GM18861 (cell line): ENCODE results near the gene PIK3C3.

ENCODE experiments used
- ATAC-seq: cut with Tn5 transposase; IDR thresholded peaks from one replicate; pipeline ENCODE4 v1.9.1; 2021; ENCODE audit not compliant: unreplicated experiment

Gene PIK3C3

DNA sequence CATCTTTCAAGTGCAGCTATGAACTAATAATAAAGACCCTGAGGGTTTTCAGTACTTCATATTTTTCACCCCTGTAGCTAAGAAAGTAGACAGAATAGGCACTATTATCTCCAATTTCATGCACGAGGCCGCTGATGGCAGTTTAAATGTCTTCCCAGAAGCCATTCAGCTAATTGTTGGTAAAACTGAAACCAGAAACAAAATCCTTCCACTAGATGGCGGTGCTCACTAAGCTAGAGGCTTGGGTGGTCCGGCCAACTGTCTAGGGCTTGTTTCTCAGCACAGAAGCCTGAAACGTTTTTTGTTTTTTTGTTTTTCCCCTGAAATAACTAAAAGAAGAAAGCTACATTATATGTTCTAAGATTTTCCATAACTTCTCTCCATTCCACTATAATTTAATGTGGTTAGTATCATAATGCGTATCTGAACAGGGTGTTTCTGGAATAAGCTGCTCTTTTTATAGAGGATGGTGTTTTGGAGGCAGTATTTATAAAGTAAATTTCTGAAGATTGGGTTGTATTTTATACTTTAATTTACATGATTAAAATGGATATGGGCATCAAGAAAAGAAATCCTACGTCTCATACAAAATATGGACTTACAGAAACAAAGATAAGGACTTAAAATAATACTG lies 159.4 kb downstream of the PIK3C3 start:
- ATAC-seq: peak; percentile 93

GRCh38 chr18:42126586-42126985 lies 171.6 kb downstream of the PIK3C3 start:
- ATAC-seq: no peak

DNA sequence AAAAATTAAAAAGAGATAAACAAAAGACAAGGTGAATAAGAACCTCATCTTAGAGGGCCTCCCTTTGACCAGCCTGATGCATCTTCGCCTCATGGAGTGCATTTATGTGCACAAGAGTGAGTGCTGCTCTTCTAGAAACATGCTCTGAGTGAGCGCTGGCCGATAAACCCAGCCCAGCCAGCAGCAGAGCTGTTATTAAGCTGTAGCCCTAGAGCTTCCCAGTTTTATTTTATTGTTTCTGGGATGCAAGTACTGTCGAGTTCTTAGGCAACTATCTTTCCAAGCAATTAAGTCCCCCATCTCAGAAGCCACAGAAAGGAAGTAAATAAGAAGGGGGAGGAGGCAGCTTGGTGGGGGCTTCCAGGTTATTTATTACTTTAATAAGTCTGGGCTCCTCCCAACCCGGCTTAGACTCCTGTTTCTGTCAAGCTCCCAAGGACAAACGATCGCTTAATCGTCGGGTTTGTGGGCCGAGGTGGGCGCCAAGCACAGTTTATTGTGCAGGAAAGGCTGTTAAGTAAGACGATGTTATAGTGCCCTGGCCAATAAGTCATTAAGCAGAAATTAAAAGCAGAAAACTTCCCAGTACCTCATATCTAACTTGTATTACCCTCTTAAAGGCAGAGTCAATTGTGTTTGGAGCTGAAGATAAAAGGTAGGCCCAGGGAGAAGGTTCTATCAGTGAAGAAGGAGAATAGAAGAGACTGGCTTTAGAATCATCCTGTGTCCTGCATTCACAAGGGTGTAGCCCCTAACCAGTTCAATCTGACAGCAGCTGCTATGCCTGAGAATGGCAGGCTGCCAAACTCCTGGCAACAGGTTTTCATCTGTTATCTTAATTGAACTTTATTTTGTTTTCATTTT lies 176.3 kb downstream of the PIK3C3 start:
- no peak for ATAC-seq

GRCh38 chr18:42131930-42132244 lies 176.9 kb downstream of the PIK3C3 start:
- no peak for ATAC-seq
